OCI-M2 (cell line): ENCODE data around the gene DLK1.

ENCODE experiments used
- DNase-seq: peaks from one replicate; lab custom pipeline; 2025; ENCODE audit not compliant: unreplicated experiment; lab: John Stamatoyannopoulos, UW

DLK1 gene

GRCh38 chr14:100776681-100777365 lies 50.1 kb downstream of the DLK1 start:
- no peak for DNase-seq

GRCh38 chr14:100777366-100777817 lies 50.7 kb downstream of the DLK1 start:
- DNase-seq: no peak

- DNase-seq: no peak
Observed at GRCh38 chr14:100777818-100778525, 51.3 kb downstream of the DLK1 start.

GRCh38 chr14:100778526-100778882 lies 51.8 kb downstream of the DLK1 start:
- no peak for DNase-seq

- no peak for DNase-seq
Observed at GRCh38 chr14:100778951-100779690, 52.4 kb downstream of the DLK1 start.

- no peak for DNase-seq
Observed at GRCh38 chr14:100779691-100780080, 53.0 kb downstream of the DLK1 start.

GRCh38 chr14:100780246-100780645 lies 53.6 kb downstream of the DLK1 start:
- DNase-seq: no peak

- DNase-seq: no peak
Observed at GRCh38 chr14:100780646-100781355, 54.1 kb downstream of the DLK1 start.

GRCh38 chr14:100781952-100782351 lies 55.3 kb downstream of the DLK1 start:
- DNase-seq: no peak

- no peak for DNase-seq
Observed at GRCh38 chr14:100782516-100783320, 56.0 kb downstream of the DLK1 start.

GRCh38 chr14:100783630-100784370 lies 57.1 kb downstream of the DLK1 start:
- no peak for DNase-seq

GRCh38 chr14:100784523-100785337 lies 58.0 kb downstream of the DLK1 start:
- no peak for DNase-seq

- no peak for DNase-seq
Observed at GRCh38 chr14:100785338-100785615, 58.6 kb downstream of the DLK1 start.

- no peak for DNase-seq
Observed at GRCh38 chr14:100785626-100786025, 58.9 kb downstream of the DLK1 start.

- no peak for DNase-seq
Observed at GRCh38 chr14:100786131-100786530, 59.4 kb downstream of the DLK1 start.

GRCh38 chr14:100786576-100787219 lies 60.0 kb downstream of the DLK1 start:
- DNase-seq: no peak

- DNase-seq: no peak
Observed at GRCh38 chr14:100787659-100788058, 61.0 kb downstream of the DLK1 start.
